Lower lobe of right lung (tissue), 2 donors: ENCODE measurements around the gene RELN. TPM values are rescaled to one million over a fixed set of nuclear protein-coding genes. Genes with fewer than 3 reads are reported as not detected.

Experiments
- ATAC-seq, 2 donors: fragments of 200-7000 bp; cut with Tn5 transposase; one replicate each; pipeline ENCODE4 v1.9.1; 2020 to 2022; ENCODE audit warnings: mild to moderate bottlenecking in 2 of 2, moderate library complexity in 2 of 2
- DNase-seq: peaks from one replicate; pipeline ENCODE4 v3.0.0-alpha.2; 2020
- H3K27ac ChIP-seq: fragments of 200-600 bp; one replicate; pipeline ENCODE4 v1.8.0; 2022
- H3K27me3 ChIP-seq: fragments of 200-600 bp; one replicate; pipeline ENCODE4 v1.8.0; 2022; ENCODE audit warnings: low read depth
- H3K36me3 ChIP-seq: fragments of 200-600 bp; one replicate; pipeline ENCODE4 v1.8.0; 2022; ENCODE audit warnings: mild to moderate bottlenecking
- H3K4me1 ChIP-seq: fragments of 200-600 bp; one replicate; pipeline ENCODE4 v1.8.0; 2022
- H3K4me3 ChIP-seq: fragments of 200-600 bp; one replicate; pipeline ENCODE4 v1.8.0; 2022; ENCODE audit warnings: mild to moderate bottlenecking
- H3K9me3 ChIP-seq: fragments of 200-600 bp; one replicate; pipeline ENCODE4 v1.8.0; 2022
- CTCF ChIP-seq: fragments of 200-600 bp; IDR thresholded peaks from one replicate; pipeline ENCODE4 v1.8.0; 2022; ENCODE audit warnings: antibody characterized with exemption, mild to moderate bottlenecking
- intact Hi-C: fragments of 100-400 bp; cut with DNase I; formaldehyde crosslinking; loops from one replicate; pipeline ENCODE4 v1.11.0; 2022
- total RNA-seq: library from RNA; stranded (reverse); fragmentation: NEBNext Ultra II Directional; extraction: Animal tissue kit (Norgen Biotek cat#: 25700); gene quantifications from one replicate; pipeline ENCODE4 v1.2.1, GENCODE V29; 2021
- donor health status: DM: no; HTN: yes; CAD: no; lungs with severe emphysema.

The RELN gene
- total RNA-seq, 1 donor from 2014 or later: 3.7 TPM

- DNase-seq: no peak
- H3K36me3 ChIP-seq: no peaks in the 10 kb centered on the region
- intact Hi-C loops: no loop called here
- no peaks in the 10 kb centered on the region for H3K27me3 ChIP-seq
- no peak for TF ChIP-seq CTCF
- H3K9me3 ChIP-seq: no peaks in the 10 kb centered on the region
- ATAC-seq: no peak
- no peak overlapping the region for H3K4me3 ChIP-seq
- no peak overlapping the region for H3K27ac ChIP-seq
- no peaks in the 10 kb centered on the region for H3K4me1 ChIP-seq
Observed at GRCh38 chr7:103772171-103772773, 217.2 kb downstream of the RELN start.

GRCh38 chr7:103771294-103771693 lies 218.2 kb downstream of the RELN start:
- Histone ChIP-seq H3K4me3 (no peak overlapping the region), H3K36me3 (no peaks in the 10 kb centered on the region), H3K27me3 (no peaks in the 10 kb centered on the region), H3K4me1 (no peaks in the 10 kb centered on the region), H3K9me3 (no peaks in the 10 kb centered on the region), H3K27ac (no peak overlapping the region)
- TF ChIP-seq CTCF: no peak
- DNase-seq (no peak), ATAC-seq (no peak)
- intact Hi-C loops: no loop called here

GRCh38 chr7:103766660-103767059 lies 222.8 kb downstream of the RELN start:
- ATAC-seq (no peak), DNase-seq (no peak)
- Histone ChIP-seq H3K27ac (no peak overlapping the region), H3K36me3 (no peaks in the 10 kb centered on the region), H3K27me3 (no peaks in the 10 kb centered on the region), H3K4me1 (no peaks in the 10 kb centered on the region), H3K4me3 (no peak overlapping the region), H3K9me3 (no peaks in the 10 kb centered on the region)
- intact Hi-C loops: no loop called here
- TF ChIP-seq CTCF: no peak

GRCh38 chr7:103765901-103766300 lies 223.6 kb downstream of the RELN start:
- no peak for TF ChIP-seq CTCF
- Histone ChIP-seq H3K27me3 (no peaks in the 10 kb centered on the region), H3K27ac (no peak overlapping the region), H3K4me1 (no peaks in the 10 kb centered on the region), H3K4me3 (no peak overlapping the region), H3K36me3 (no peaks in the 10 kb centered on the region), H3K9me3 (no peaks in the 10 kb centered on the region)
- no peak for DNase-seq
- no peak for ATAC-seq
- intact Hi-C loops: no loop called here

DNA sequence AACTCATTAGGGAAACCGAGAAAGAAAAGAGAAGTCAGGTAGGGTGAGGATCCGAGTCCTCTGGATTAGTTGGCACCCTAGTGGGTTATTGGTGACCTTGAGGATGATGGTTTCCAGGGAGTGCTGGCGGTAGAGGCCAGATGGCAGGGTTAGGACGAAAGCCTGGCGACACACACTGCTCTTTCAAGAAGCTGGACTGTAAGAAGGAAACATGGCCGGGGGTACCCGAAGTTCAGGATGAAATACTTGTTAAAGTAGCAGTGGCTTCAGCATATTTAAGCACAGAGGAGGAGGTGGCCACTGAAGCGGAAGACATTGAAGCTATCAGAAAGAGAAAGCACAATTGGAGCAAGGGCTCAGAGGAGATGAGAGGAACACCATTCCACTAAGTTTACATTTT lies 224.6 kb downstream of the RELN start:
- Histone ChIP-seq H3K9me3 (no peaks in the 10 kb centered on the region), H3K36me3 (no peaks in the 10 kb centered on the region), H3K27ac (no peak overlapping the region), H3K4me3 (no peak overlapping the region), H3K4me1 (no peaks in the 10 kb centered on the region), H3K27me3 (no peaks in the 10 kb centered on the region)
- DNase-seq: no peak
- TF ChIP-seq CTCF: no peak
- intact Hi-C loops: no loop called here
- ATAC-seq: no peak

- TF ChIP-seq CTCF: no peak
- Histone ChIP-seq H3K4me1 (no peaks in the 10 kb centered on the region), H3K36me3 (no peaks in the 10 kb centered on the region), H3K27ac (no peak overlapping the region), H3K4me3 (no peak overlapping the region), H3K9me3 (no peaks in the 10 kb centered on the region), H3K27me3 (no peaks in the 10 kb centered on the region)
- ATAC-seq (no peak), DNase-seq (no peak)
- intact Hi-C loops: no loop called here
Observed at GRCh38 chr7:103762877-103763276, 226.6 kb downstream of the RELN start.
